SK-N-MC (cell line): ENCODE measurements around the gene TRIP12.
"Not testable (repeated sequence)": the region's sequence is repeated elsewhere in the genome, so short reads cannot be mapped to it uniquely, and the experiment has no call there.

Experiments used
- DNase-seq: peaks from one replicate; pipeline ENCODE4 v3.0.0-alpha.2; 2011; ENCODE audit warnings: low read depth, low spot score
- H3K27ac ChIP-seq: fragments of 200-600 bp; sonication (generic); 2 replicates; pipeline ENCODE4 v1.5.1; 2016; ENCODE audit warnings: mixed run types
- H3K36me3 ChIP-seq: fragments of 200-600 bp; sonication (generic); 2 replicates; pipeline ENCODE4 v1.6.1; 2017; ENCODE audit warnings: antibody characterized with exemption, low read length, mixed read lengths; ENCODE audit not compliant: insufficient read depth
- H3K4me3 ChIP-seq: fragments of 200-600 bp; sonication (generic); 2 replicates; pipeline ENCODE4 v1.5.1; 2016
- H3K9ac ChIP-seq: fragments of 200-600 bp; sonication (generic); 2 replicates; pipeline ENCODE4 v1.8.0; 2017; ENCODE audit warnings: mixed run types, mixed read lengths; ENCODE audit not compliant: insufficient read length
- H3K9me3 ChIP-seq: fragments of 200-600 bp; sonication (generic); 2 replicates; pipeline ENCODE4 v1.6.1; 2017; ENCODE audit warnings: low read depth, mild to moderate bottlenecking, antibody characterized with exemption, low read length, moderate library complexity, mixed read lengths
- EZH2 ChIP-seq: fragments of 200-600 bp; sonication (generic); IDR thresholded peaks from one replicate; pipeline ENCODE4 v1.6.1; 2017; ENCODE audit warnings: antibody characterized with exemption
- FOXP2 ChIP-seq: optimal IDR thresholded peaks from 2 replicates; pipeline ENCODE3; 2011; ENCODE audit warnings: mild to moderate bottlenecking, moderate library complexity; ENCODE audit not compliant: insufficient read depth; ENCODE audit errors: extremely low read length, control extremely low read depth
- POLR2AphosphoS5 ChIP-seq: IDR thresholded peaks from 2 replicates; pipeline ENCODE4 v1.6.1; 2012; ENCODE audit warnings: mild to moderate bottlenecking, low read depth, low read length, borderline replicate concordance

The TRIP12 gene

DNA sequence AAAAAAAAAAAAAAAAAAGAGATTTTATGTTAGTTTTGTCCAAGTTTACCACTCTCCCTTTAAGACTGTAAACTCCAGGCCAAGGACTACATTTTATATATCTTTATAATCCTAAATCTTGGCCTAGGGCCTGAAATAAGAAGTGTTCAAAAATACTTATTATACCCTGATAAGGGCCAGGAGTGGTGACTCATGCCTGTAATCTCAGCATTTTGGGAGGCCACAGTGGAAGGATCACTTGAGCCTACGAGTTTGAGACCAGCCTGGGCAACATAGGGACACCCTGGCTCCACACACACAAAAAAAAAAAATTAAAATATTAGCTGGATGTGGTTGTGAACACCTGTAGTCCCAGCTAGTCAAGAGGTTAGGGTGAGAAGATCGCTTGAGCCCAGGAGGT lies 12.7 kb downstream of the TRIP12 start:
- Histone ChIP-seq H3K27ac (no peak overlapping the region), H3K36me3 (peaks cover 12% of the 10 kb centered on the region), H3K4me3 (no peak overlapping the region), H3K9ac (no peak overlapping the region), H3K9me3 (no peaks in the 10 kb centered on the region)
- DNase-seq, result no peak
- TF ChIP-seq POLR2AphosphoS5 (no peak), FOXP2 (no peak), EZH2 (no peak)

DNA sequence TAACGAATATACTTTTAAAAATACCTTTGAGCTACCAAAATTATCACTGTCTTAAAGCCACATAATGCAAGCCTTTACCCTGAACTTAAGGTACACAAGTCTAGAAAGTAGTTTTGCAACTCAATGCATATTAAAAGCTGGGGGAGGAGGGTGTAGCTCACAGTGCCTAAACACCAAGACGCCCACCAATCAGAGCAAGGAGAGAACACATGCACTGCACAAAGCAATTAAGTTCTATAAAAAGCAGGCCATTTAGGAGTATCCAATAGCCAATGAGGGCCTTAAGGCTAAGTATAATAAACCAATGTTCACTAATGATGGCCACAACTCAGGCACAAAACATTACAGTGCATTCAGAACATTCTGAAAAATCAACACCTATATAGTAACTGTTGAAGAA lies 16.2 kb downstream of the TRIP12 start:
- TF ChIP-seq EZH2, result no peak
- TF ChIP-seq POLR2AphosphoS5, result no peak
- no peak overlapping the region for H3K4me3 ChIP-seq
- H3K36me3 ChIP-seq, result peaks cover 17% of the 10 kb centered on the region
- no peak overlapping the region for H3K9ac ChIP-seq
- H3K9me3 ChIP-seq, result no peaks in the 10 kb centered on the region
- no peak overlapping the region for H3K27ac ChIP-seq
- DNase-seq, result no peak

DNA sequence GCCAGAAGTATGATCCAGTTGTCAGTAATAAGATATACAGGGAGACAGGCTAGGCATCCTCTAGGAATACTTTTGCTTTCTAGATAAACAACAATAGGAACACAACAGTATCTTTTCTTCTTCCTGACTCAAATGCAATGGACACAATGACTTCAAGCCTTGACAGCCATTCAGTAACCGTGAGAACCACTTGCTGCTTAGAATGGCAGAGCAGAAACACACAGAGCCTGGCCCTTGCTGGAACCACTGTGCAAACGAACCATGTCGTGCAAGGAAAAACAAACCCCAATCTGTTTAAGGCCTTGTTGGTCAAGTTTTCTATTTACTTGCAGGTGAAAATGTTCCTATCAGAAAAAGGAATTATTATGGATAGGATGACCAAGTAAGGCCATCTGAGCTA lies 18.8 kb downstream of the TRIP12 start:
- Histone ChIP-seq H3K4me3 (no peak overlapping the region), H3K9ac (no peak overlapping the region), H3K27ac (no peak overlapping the region), H3K36me3 (peaks cover 20% of the 10 kb centered on the region), H3K9me3 (no peaks in the 10 kb centered on the region)
- DNase-seq, result no peak
- TF ChIP-seq EZH2, result no peak
- no peak for TF ChIP-seq FOXP2
- no peak for TF ChIP-seq POLR2AphosphoS5

DNA sequence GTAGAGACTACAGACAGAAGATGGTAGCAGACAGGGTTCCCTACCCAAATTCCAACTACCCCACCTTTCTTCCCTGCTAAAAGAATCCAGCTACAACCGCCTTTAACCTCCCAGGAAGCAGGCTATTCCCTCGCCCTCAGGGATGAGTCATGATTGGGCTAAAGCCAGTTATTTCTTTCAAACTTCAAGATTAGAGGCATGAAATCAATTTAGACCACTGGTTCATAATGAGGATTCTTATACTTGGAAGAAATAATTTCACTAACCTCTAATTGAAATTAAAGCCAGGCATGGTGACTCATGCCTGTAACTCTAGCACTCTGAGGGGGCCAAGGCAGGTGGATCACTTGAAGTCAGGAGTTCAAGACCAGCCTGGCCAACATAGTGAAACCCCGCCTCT lies 20.0 kb downstream of the TRIP12 start:
- TF ChIP-seq FOXP2 (no peak), POLR2AphosphoS5 (no peak; the same call in 1 of the 2 replicates), EZH2 (no peak)
- no peak overlapping the region for H3K9ac ChIP-seq
- H3K27ac ChIP-seq, result peak overlapping the region; percentile 77
- H3K36me3 ChIP-seq, result peaks cover 21% of the 10 kb centered on the region; the same call in 1 of the 2 replicates
- DNase-seq, result peak; percentile 44
- H3K4me3 ChIP-seq, result no peak overlapping the region
- H3K9me3 ChIP-seq, result no peaks in the 10 kb centered on the region

DNA sequence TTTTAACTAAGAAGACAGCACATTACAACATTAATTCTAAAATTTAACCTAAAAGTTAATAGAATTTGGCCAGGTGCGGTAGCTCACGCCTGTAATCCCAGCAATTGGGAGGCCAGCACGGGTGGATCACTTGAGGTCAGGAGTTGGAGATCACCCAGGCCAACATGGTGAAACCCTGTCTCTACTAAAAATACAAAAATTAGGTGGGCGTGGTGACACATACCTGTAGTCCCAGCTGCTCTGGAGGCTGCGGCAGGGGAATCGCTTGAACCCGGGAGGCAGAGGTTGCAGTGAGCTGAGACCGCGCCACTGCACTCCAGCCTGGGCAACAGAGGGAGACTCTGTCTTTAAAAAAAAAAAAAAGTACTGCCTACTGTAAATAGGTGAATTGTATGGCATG lies 21.3 kb downstream of the TRIP12 start:
- H3K9me3 ChIP-seq, H3K4me3 ChIP-seq, H3K9ac ChIP-seq, H3K27ac ChIP-seq, DNase-seq: not testable (repeated sequence)
- H3K36me3 ChIP-seq, result peaks cover 21% of the 10 kb centered on the region; the same call in 1 of the 2 replicates

DNA sequence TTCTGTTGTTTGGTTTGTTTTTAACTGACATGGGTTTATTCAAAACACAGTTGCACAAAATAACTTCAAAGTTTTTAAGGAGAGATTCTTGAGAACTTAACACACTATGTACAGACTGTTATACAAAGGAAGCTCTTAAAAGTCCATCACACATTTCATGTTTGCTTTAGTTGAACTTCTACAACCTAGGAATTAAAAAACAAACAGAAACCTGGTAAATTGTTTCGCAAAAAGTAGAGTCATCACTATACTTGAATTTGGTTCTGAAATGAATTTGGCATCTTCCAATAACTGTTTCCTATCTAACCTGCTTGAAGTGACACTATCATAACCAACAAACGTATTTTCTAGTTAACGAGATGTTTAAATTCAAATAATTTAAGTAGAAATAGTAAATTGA lies 21.8 kb downstream of the TRIP12 start:
- Histone ChIP-seq H3K9ac (no peak overlapping the region), H3K9me3 (no peaks in the 10 kb centered on the region), H3K27ac (no peak overlapping the region), H3K4me3 (no peak overlapping the region), H3K36me3 (peaks cover 21% of the 10 kb centered on the region; the same call in 1 of the 2 replicates)
- no peak for TF ChIP-seq POLR2AphosphoS5
- TF ChIP-seq FOXP2, result no peak
- no peak for DNase-seq

DNA sequence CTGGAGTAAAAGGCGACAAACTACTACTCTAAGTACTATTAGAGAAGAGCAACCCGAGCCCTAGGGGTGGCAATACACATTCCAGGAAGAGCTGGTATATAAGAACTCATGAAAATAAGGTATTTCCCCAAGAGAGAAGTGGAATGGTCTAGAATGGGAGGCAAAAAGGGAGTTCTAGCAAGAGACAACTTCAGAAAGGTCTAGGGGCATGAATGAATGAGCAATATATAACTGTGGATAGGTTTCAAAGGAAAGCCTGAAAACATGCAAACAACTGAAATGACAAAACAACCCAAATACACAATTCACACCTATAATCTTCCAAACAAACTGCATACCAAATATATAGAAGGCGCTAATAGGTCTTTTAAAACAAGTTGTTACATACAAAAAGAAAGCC lies 22.2 kb downstream of the TRIP12 start:
- H3K27ac ChIP-seq, result no peak overlapping the region
- peaks cover 17% of the 10 kb centered on the region; the same call in 1 of the 2 replicates for H3K36me3 ChIP-seq

DNA sequence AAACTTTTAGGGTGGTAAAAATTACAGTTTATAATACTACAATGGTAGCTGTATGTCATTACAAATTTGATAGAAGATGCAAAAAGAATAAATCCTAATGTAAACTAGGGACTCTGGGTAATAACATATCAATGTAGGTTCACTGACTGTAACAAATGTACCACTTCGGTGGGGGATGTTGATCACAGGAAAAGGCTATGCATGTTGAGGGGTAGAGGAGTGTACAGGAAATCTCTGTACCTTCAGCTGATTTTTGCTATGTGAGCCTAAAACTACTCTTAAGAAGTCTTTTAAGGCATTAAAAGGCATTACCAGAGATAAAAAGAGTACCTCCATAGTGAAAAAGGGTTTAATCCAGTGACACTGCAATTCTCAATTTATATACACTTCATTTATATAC lies 25.0 kb downstream of the TRIP12 start:
- H3K4me3 ChIP-seq, result no peak overlapping the region
- H3K36me3 ChIP-seq, result peaks cover 17% of the 10 kb centered on the region; the same call in 1 of the 2 replicates
- TF ChIP-seq EZH2 (no peak), FOXP2 (no peak), POLR2AphosphoS5 (no peak)
- no peak overlapping the region for H3K27ac ChIP-seq
- H3K9ac ChIP-seq, result no peak overlapping the region
- no peak for DNase-seq
- H3K9me3 ChIP-seq, result no peaks in the 10 kb centered on the region

More for the DNA sequence above, 22.2 kb downstream of the TRIP12 start:
- TF ChIP-seq FOXP2 (no peak), EZH2 (no peak), POLR2AphosphoS5 (no peak)
- Histone ChIP-seq H3K4me3 (no peak overlapping the region), H3K9ac (no peak overlapping the region), H3K9me3 (no peaks in the 10 kb centered on the region)
- DNase-seq, result no peak

DNA sequence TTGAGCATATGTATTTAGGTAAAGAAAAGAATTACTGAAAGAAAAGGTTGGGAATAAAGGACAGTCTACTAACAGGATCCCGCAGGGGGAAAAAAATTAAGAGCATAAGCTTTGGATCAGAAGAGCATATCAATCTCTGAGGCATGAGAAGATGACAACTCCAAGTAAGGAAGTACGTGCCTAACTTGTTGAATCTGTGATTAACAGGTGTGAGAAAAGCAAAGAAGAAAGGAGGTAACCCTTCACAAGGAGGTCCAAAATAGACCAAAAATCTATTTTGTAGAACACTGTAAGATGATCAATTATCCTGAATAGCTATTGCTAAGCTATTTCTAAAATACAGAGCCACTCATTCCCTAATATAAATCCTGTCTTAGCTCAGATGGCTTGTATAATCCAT lies 32.8 kb downstream of the TRIP12 start:
- Histone ChIP-seq H3K27ac (no peak overlapping the region), H3K9ac (no peak overlapping the region), H3K4me3 (no peak overlapping the region), H3K9me3 (no peaks in the 10 kb centered on the region), H3K36me3 (peaks cover 7% of the 10 kb centered on the region)
- TF ChIP-seq POLR2AphosphoS5, result no peak
- no peak for TF ChIP-seq FOXP2
- no peak for TF ChIP-seq EZH2
- no peak for DNase-seq

DNA sequence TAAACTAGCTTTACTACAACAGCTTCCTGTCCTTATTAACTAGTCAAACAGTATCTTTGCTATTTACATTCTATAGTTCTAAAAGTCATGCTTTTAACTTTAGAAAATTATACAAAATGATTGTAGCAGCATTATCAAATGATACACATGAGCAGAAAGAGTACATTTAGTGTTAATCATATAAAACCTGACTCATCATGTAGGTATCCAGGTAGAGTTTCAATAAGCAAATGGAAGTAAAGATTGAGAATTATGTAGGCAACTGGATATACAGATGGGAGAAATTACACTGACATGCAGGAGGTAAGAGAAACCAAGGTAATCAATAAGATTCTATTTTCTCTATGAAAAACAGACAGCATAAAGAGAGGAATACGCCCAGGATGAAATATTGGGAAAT lies 33.8 kb downstream of the TRIP12 start:
- TF ChIP-seq POLR2AphosphoS5 (no peak), EZH2 (no peak), FOXP2 (no peak)
- Histone ChIP-seq H3K9ac (no peak overlapping the region), H3K4me3 (no peak overlapping the region), H3K36me3 (peaks cover 7% of the 10 kb centered on the region), H3K9me3 (no peaks in the 10 kb centered on the region), H3K27ac (no peak overlapping the region)
- DNase-seq, result no peak
